HCT116 (cell line): ENCODE measurements around the gene GRM8. TPM values are rescaled to one million over a fixed set of nuclear protein-coding genes. Genes with fewer than 3 reads are reported as not detected.

Experiments
- ATAC-seq: fragments of 200-7000 bp; cut with Tn5 transposase; 2 replicates; pipeline ENCODE4 v1.9.1; 2020; ENCODE audit warnings: mild to moderate bottlenecking, moderate library complexity
- BruUV-seq: library from RNA; stranded (reverse); fragments of 400-500 nt; replicated peaks from 2 replicates; lab custom pipeline; 2021; lab: Mats Ljungman, UMichigan
- CTCF ChIA-PET: fragments of 300-600 bp; sonication (Branson Sonifier 250); formaldehyde crosslinking; loops from one replicate; lab custom pipeline; 2021; ENCODE audit warnings: antibody characterized with exemption; lab: Charles Lee
- POLR2A ChIA-PET: fragments of 300-600, 350-600 bp; sonication (Branson Sonifier 250); formaldehyde crosslinking; loops from one replicate; lab custom pipeline; 2021; ENCODE audit warnings: antibody characterized with exemption; lab: Charles Lee
- RAD21 ChIA-PET, 2 experiments: fragments of 300-600 bp; sonication (Branson Sonifier 250); formaldehyde crosslinking; loops; one replicate each; lab custom pipeline; 2023; ENCODE audit warnings: low total read pairs in 2 of 2; ENCODE audit not compliant: uncharacterized antibody in 2 of 2, unreplicated experiment in 2 of 2, low non-redundant PET in 1 of 2; lab: Charles Lee
- DNase-seq: peaks from one replicate; pipeline ENCODE4 v3.0.0-alpha.2; 2010; ENCODE audit warnings: low read depth, low spot score
- H2AFZ ChIP-seq: fragments of 200-600 bp; shearing (Covaris generic), sonication (generic); 2 replicates; pipeline ENCODE4 v1.6.1; 2017; ENCODE audit warnings: low read depth, mixed run types, mixed read lengths, antibody characterized with exemption, low read length; ENCODE audit not compliant: poor library complexity, severe bottlenecking
- H3K27ac ChIP-seq: 2 replicates; pipeline ENCODE4 v1.5.1; 2012; ENCODE audit warnings: low read depth, low read length
- H3K27me3 ChIP-seq: fragments of 200-600 bp; sonication (generic); 2 replicates; pipeline ENCODE4 v1.6.1; 2016; ENCODE audit warnings: mixed run types, low read length, mixed read lengths; ENCODE audit not compliant: insufficient read depth
- H3K36me3 ChIP-seq, 2 experiments: fragments of 200-500 bp in 1 of 2; fragments of 200-600 bp in 1 of 2; sonication (Bioruptor generic) in 1 of 2; sonication (generic) in 1 of 2; 2 replicates each; pipeline versions ENCODE4 v1.5.1 to v1.6.1; 2014 to 2016; ENCODE audit warnings: low read length in 2 of 2, inconsistent platforms in 1 of 2, mixed read lengths in 1 of 2, mixed run types in 1 of 2; ENCODE audit not compliant: insufficient read depth in 2 of 2, control insufficient read depth in 1 of 2
- H3K4me1 ChIP-seq, 2 experiments: fragments of 200-600 bp in 1 of 2; sonication (generic) in 1 of 2; 2 replicates each; pipeline versions ENCODE4 v1.5.1 to v1.6.1; 2012 to 2017; ENCODE audit warnings: low read length in 2 of 2, inconsistent platforms in 1 of 2, mild to moderate bottlenecking in 1 of 2, mixed read lengths in 1 of 2, mixed run types in 1 of 2, moderate library complexity in 1 of 2; ENCODE audit not compliant: insufficient read depth in 2 of 2, control insufficient read depth in 1 of 2
- H3K4me2 ChIP-seq: fragments of 200-600 bp; sonication (generic); 2 replicates; pipeline ENCODE4 v1.6.1; 2017; ENCODE audit warnings: mixed run types, low read length, mixed read lengths
- H3K4me3 ChIP-seq, 2 experiments: fragments of 200-600 bp in 1 of 2; sonication (generic) in 1 of 2; replicated peaks in 1 of 2; 2 replicates each; pipeline ENCODE4 v1.5.1; 2011 to 2016; ENCODE audit warnings: low read length in 2 of 2, control low read depth in 1 of 2, low read depth in 1 of 2, mild to moderate bottlenecking in 1 of 2, mixed read lengths in 1 of 2, mixed run types in 1 of 2
- H3K79me2 ChIP-seq: fragments of 200-600 bp; sonication (generic); 2 replicates; pipeline ENCODE4 v1.6.1; 2017; ENCODE audit warnings: mild to moderate bottlenecking, mixed run types, low read length, moderate library complexity, mixed read lengths; ENCODE audit not compliant: insufficient read depth
- H3K9ac ChIP-seq: fragments of 200-600 bp; sonication (generic); 2 replicates; pipeline ENCODE4 v1.6.1; 2016; ENCODE audit warnings: low read length, mixed read lengths
- H3K9me2 ChIP-seq: fragments of 200-600 bp; sonication (generic), shearing (Covaris generic); 2 replicates; pipeline ENCODE4 v1.6.1; 2017; ENCODE audit warnings: mixed run types, mild to moderate bottlenecking, moderate library complexity; ENCODE audit not compliant: insufficient read depth
- H3K9me3 ChIP-seq, 2 experiments: fragments of 200-500 bp in 1 of 2; fragments of 200-600 bp in 1 of 2; sonication (Bioruptor generic) in 1 of 2; sonication (generic) in 1 of 2; 2 replicates each; pipeline ENCODE4 v1.6.1; 2014 to 2017; ENCODE audit warnings: low read length in 2 of 2, mixed read lengths in 2 of 2, inconsistent platforms in 1 of 2, low read depth in 1 of 2, mild to moderate bottlenecking in 1 of 2, mixed run types in 1 of 2, moderate library complexity in 1 of 2; ENCODE audit not compliant: control insufficient read depth in 1 of 2, insufficient read depth in 1 of 2
- H4K20me1 ChIP-seq: fragments of 200-600 bp; sonication (generic), shearing (Covaris generic); 2 replicates; pipeline ENCODE4 v1.6.1; 2017; ENCODE audit warnings: mixed run types, mild to moderate bottlenecking, moderate library complexity; ENCODE audit not compliant: insufficient read depth
- ELF1 ChIP-seq: IDR thresholded peaks from 2 replicates; pipeline ENCODE4 v1.6.1; 2012; ENCODE audit warnings: low read depth, borderline replicate concordance
- EZH2 ChIP-seq: fragments of 200-600 bp; sonication (generic); IDR thresholded peaks from 2 replicates; pipeline ENCODE4 v1.6.1; 2017; ENCODE audit warnings: antibody characterized with exemption, mixed run types
- FOSL1 ChIP-seq: IDR thresholded peaks from 2 replicates; pipeline ENCODE4 v1.6.1; 2012; ENCODE audit warnings: low read depth
- POLR2AphosphoS5 ChIP-seq: IDR thresholded peaks from 2 replicates; pipeline ENCODE4 v1.6.1; 2011; ENCODE audit warnings: mild to moderate bottlenecking, low read depth, low read length, moderate library complexity
- RAD21 ChIP-seq: IDR thresholded peaks from 2 replicates; pipeline ENCODE4 v1.6.1; 2012; ENCODE audit warnings: low read depth, mild to moderate bottlenecking
- ZFX ChIP-seq: fragments of 450-650 bp; IDR thresholded peaks from 2 replicates; pipeline ENCODE4 v1.6.1; 2017
- intact Hi-C: fragments of 100-400 bp; cut with micrococcal nuclease; formaldehyde crosslinking; loops from 2 replicates; pipeline ENCODE4 v1.10.0; 2022
- total RNA-seq: library from RNA; stranded (reverse); gene quantifications from one replicate; pipeline ENCODE4 v1.2.1, GENCODE V29; 2021; ENCODE audit not compliant: unreplicated experiment
- TF ChIP-seq, protein P1 (sequence below): IDR thresholded peaks from 2 replicates; pipeline ENCODE4 v1.6.1; 2012; ENCODE audit warnings: low read depth

GRM8 gene
- total RNA-seq, 1 experiment from 2014 or later: 0.05 TPM

DNA sequence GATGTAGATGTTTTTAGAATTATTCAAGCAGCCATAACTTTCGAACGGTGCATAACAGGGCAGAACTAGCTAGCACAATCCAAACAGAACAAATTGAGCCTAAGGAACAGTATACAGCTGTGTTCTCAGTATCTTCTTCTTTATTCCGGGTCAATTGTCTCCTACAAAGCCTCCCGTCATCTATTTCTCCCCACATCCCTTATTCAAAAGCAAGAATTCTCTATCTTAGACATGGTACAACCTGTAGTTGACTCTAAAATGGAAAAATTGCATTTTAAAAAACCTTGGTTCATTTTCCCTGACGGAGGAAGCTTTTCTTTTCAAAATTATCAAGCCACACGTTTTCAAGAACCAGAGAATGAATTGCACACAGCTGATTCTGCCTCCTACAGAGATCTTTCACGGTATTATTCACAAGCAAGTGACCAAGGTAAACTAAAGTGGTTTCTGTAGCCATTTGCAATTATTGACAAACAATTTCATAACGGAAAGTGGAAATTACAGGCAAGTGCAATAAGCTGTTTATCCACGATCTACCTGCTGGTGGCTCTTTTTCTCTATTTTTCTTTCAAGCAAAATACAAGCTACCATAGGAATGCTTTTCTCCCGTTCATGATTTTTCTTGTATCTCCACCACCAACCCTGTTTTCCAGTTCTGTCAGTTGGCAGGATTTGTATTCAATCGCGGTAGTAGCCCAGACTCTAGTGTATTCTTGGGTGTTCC, 2.3 kb downstream of the GRM8 start:
- Histone ChIP-seq H3K4me2 (no peak overlapping the region), H3K27ac (no peak overlapping the region), H3K9me2 (no peaks in the 10 kb centered on the region), H3K27me3 (peaks cover 65% of the 10 kb centered on the region), H3K36me3 (no peaks in the 10 kb centered on the region), H3K79me2 (no peaks in the 10 kb centered on the region), H3K9me3 (no peaks in the 10 kb centered on the region), H2AFZ (no peak overlapping the region), H4K20me1 (no peaks in the 10 kb centered on the region), H3K4me1 (peaks cover 0 to 9% of the 10 kb centered on the region in 2 experiments; a peak in 1 of 4 replicates), H3K9ac (no peak overlapping the region), H3K4me3 (no peak overlapping the region)
- RAD21 ChIA-PET: no interaction called here
- ATAC-seq (no peak), DNase-seq (no peak)
- intact Hi-C loops: loop anchor here (5.0 kb wide), 1 partner anchor 143 kb away; no protein-coding TSS in a partner anchor
- POLR2A ChIA-PET: no interaction called here
- CTCF ChIA-PET: interaction anchor here (0.8 to 1.3 kb wide), 3 partner anchors 11 to 455 kb away, joined by 3 to 5 read pairs (median 4); no protein-coding TSS in a partner anchor
- BruUV-seq: no TSS peak
- TF ChIP-seq ELF1 (no peak), EZH2 (0 out of 2 replicates have a peak, but pooled peaks have one; percentile 18), ZFX (no peak), RAD21 (peak; percentile 21; the same call in 1 of the 2 replicates), POLR2AphosphoS5 (no peak), FOSL1 (no peak)
- TF ChIP-seq, protein P1, sequence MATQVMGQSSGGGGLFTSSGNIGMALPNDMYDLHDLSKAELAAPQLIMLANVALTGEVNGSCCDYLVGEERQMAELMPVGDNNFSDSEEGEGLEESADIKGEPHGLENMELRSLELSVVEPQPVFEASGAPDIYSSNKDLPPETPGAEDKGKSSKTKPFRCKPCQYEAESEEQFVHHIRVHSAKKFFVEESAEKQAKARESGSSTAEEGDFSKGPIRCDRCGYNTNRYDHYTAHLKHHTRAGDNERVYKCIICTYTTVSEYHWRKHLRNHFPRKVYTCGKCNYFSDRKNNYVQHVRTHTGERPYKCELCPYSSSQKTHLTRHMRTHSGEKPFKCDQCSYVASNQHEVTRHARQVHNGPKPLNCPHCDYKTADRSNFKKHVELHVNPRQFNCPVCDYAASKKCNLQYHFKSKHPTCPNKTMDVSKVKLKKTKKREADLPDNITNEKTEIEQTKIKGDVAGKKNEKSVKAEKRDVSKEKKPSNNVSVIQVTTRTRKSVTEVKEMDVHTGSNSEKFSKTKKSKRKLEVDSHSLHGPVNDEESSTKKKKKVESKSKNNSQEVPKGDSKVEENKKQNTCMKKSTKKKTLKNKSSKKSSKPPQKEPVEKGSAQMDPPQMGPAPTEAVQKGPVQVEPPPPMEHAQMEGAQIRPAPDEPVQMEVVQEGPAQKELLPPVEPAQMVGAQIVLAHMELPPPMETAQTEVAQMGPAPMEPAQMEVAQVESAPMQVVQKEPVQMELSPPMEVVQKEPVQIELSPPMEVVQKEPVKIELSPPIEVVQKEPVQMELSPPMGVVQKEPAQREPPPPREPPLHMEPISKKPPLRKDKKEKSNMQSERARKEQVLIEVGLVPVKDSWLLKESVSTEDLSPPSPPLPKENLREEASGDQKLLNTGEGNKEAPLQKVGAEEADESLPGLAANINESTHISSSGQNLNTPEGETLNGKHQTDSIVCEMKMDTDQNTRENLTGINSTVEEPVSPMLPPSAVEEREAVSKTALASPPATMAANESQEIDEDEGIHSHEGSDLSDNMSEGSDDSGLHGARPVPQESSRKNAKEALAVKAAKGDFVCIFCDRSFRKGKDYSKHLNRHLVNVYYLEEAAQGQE: no peak
